ENCODE measurements around the gene COPG1. TPM values are rescaled to one million over a fixed set of nuclear protein-coding genes. Genes with fewer than 3 reads are reported as not detected.

Gene COPG1
- total RNA-seq, 1 experiment from 2014 or later, result 124 TPM

GRCh38 chr3:129326595-129326994, 77.2 kb downstream of the COPG1 start:
- no peak for TF ChIP-seq EZH2phosphoT487 (IDR thresholded peaks at IDR 0.05; ENCODE audit: borderline replicate concordance, low read length)
- no peak for TF ChIP-seq CTCF (conservative IDR thresholded peaks at IDR 0.05; ENCODE audit: low read depth, low read length)
- TF ChIP-seq EZH2 (IDR thresholded peaks at IDR 0.05; ENCODE audit: low read length, unreplicated experiment), result no peak
- BruUV-seq (replicated peaks), result no TSS peak
- ChIA-PET CTCF (no interaction called here), POLR2A (ENCODE audit: unreplicated experiment) (no interaction called here)
- H3K27ac ChIP-seq (ENCODE audit: low read length), result no peak overlapping the region
- intact Hi-C loops (cut with micrococcal nuclease), result no loop called here
- no peaks in the 10 kb centered on the region for H3K79me2 ChIP-seq (ENCODE audit: low read length)
- H3K36me3 ChIP-seq (ENCODE audit: low read depth, low read length), result no peaks in the 10 kb centered on the region
- H3K4me3 ChIP-seq (ENCODE audit: low read length), result no peak overlapping the region
- no peak overlapping the region for H3K4me2 ChIP-seq (ENCODE audit: low read length)
- H3F3A ChIP-seq (ENCODE audit: low read length, unreplicated experiment), result no peaks in the 10 kb centered on the region
- H3K9ac ChIP-seq (ENCODE audit: low read length), result no peak overlapping the region
- no peaks in the 10 kb centered on the region for H4K20me1 ChIP-seq (ENCODE audit: low read length)
- ATAC-seq, result no peak
- no peak for DNase-seq
- no peak overlapping the region for H2AFZ ChIP-seq (ENCODE audit: low read length)
- H3K9me2 ChIP-seq (replicated peaks; ENCODE audit: low read length), result no peaks in the 10 kb centered on the region
- no peaks in the 10 kb centered on the region for H3K9me3 ChIP-seq (ENCODE audit: low read length)
- no peaks in the 10 kb centered on the region for H3K27me3 ChIP-seq (ENCODE audit: low read length)
- no peaks in the 10 kb centered on the region for H3K4me1 ChIP-seq (ENCODE audit: insufficient read depth, low read length)

Small RNA genes within 50 kb of the gene (microRNA-seq; reads per million reads assigned to microRNA genes)
- not detected for gene MIR6826 (ENCODE audit: unreplicated experiment)

Other genes with a start within 250 kb of the COPG1 start
- not detected in 2 replicates for gene EFCC1, start 248.3 kb upstream of the COPG1 start, total RNA-seq (2014; rRNA removed)
- not detected in 2 replicates for gene GP9, start 188.8 kb upstream of the COPG1 start, total RNA-seq (2014; rRNA removed)
- gene RAB43, start 127.8 kb upstream of the COPG1 start, total RNA-seq (2014; rRNA removed), result 22.4 and 26.6 TPM in 2 replicates
- 17.1 and 18.1 TPM in 2 replicates for gene ISY1, start 88.5 kb upstream of the COPG1 start, total RNA-seq (2014; rRNA removed)
- 220 and 267 TPM in 2 replicates for gene CNBP, start 65.7 kb upstream of the COPG1 start, total RNA-seq (2014; rRNA removed)
- gene HMCES, start 29.3 kb downstream of the COPG1 start, total RNA-seq (2014; rRNA removed), result 28.8 and 34.3 TPM in 2 replicates
- gene EFCAB12, start 179.0 kb downstream of the COPG1 start, total RNA-seq (2014; rRNA removed), result 0.04 and 0.12 TPM in 2 replicates
- gene MBD4, start 190.3 kb downstream of the COPG1 start, total RNA-seq (2014; rRNA removed), result 11.4 and 21.1 TPM in 2 replicates
- gene IFT122, start 190.6 kb downstream of the COPG1 start, total RNA-seq (2014; rRNA removed), result 10.2 and 13.8 TPM in 2 replicates